Activated naive CD8-positive, alpha-beta T cell treated with anti-CD3 and anti-CD28 coated beads for 36 hours (primary cell): ENCODE measurements around the gene FAM47A. TPM values are rescaled to one million over a fixed set of nuclear protein-coding genes. Genes with fewer than 3 reads are reported as not detected.

ENCODE experiments used
- DNase-seq: peaks from one replicate; pipeline ENCODE4 v3.0.0; 2021
- H3K27ac Mint-ChIP-seq: one replicate; pipeline ENCODE4 v1.8.0; 2022; ENCODE audit warnings: mild to moderate bottlenecking, moderate library complexity, mixed read lengths
- H3K27me3 Mint-ChIP-seq: one replicate; pipeline ENCODE4 v1.8.0; 2022; ENCODE audit warnings: mild to moderate bottlenecking, mixed read lengths
- H3K36me3 Mint-ChIP-seq: one replicate; pipeline ENCODE4 v1.8.0; 2021; ENCODE audit warnings: mild to moderate bottlenecking, mixed read lengths
- H3K4me1 Mint-ChIP-seq: one replicate; pipeline ENCODE4 v1.8.0; 2021; ENCODE audit warnings: mixed read lengths
- H3K4me3 Mint-ChIP-seq: one replicate; pipeline ENCODE4 v1.8.0; 2022; ENCODE audit warnings: mild to moderate bottlenecking, moderate library complexity, mixed read lengths
- H3K9me3 Mint-ChIP-seq: one replicate; pipeline ENCODE4 v1.8.0; 2022; ENCODE audit warnings: mixed read lengths
- total RNA-seq, 2 experiments: library from RNA; stranded (reverse); gene quantifications; one replicate each; pipeline ENCODE4 v1.2.3, GENCODE V29; 2021

The FAM47A gene
- total RNA-seq: not detected

- Mint-ChIP-seq H3K27me3 (no peaks in the 10 kb centered on the region), H3K4me3 (no peak within 1 kb of the TSS), H3K36me3 (no peaks in the 10 kb centered on the region), H3K9me3 (no peaks in the 10 kb centered on the region), H3K4me1 (no peaks in the 10 kb centered on the region), H3K27ac (no peak within 1 kb of the TSS)
- no peak for DNase-seq
These were observed at the start of gene FAM47A for GRCh38 chrX:34132028-34132427. Gene FAM47A (minus strand): TSS chrX:34132314. CDS start chrX:34132278, 36 bp downstream.

GRCh38 chrX:34147345-34147744, 15.2 kb upstream of the FAM47A start:
- DNase-seq: no peak
- Mint-ChIP-seq H3K27ac (no peak overlapping the region), H3K4me3 (no peak overlapping the region), H3K27me3 (no peaks in the 10 kb centered on the region), H3K4me1 (no peaks in the 10 kb centered on the region), H3K9me3 (no peaks in the 10 kb centered on the region), H3K36me3 (no peaks in the 10 kb centered on the region)

- Mint-ChIP-seq H3K4me1 (no peaks in the 10 kb centered on the region), H3K27me3 (no peaks in the 10 kb centered on the region), H3K4me3 (no peak overlapping the region), H3K9me3 (no peaks in the 10 kb centered on the region), H3K27ac (no peak overlapping the region), H3K36me3 (no peaks in the 10 kb centered on the region)
- no peak for DNase-seq
These were observed 14.8 kb upstream of the FAM47A start for GRCh38 chrX:34146906-34147305.

GRCh38 chrX:34144246-34144645, 12.1 kb upstream of the FAM47A start:
- Mint-ChIP-seq H3K4me1 (no peaks in the 10 kb centered on the region), H3K36me3 (no peaks in the 10 kb centered on the region), H3K27ac (no peak overlapping the region), H3K4me3 (no peak overlapping the region), H3K9me3 (no peaks in the 10 kb centered on the region), H3K27me3 (no peaks in the 10 kb centered on the region)
- DNase-seq: no peak

GRCh38 chrX:34140816-34141215, 8.7 kb upstream of the FAM47A start:
- Mint-ChIP-seq H3K27ac (no peak overlapping the region), H3K27me3 (no peaks in the 10 kb centered on the region), H3K36me3 (no peaks in the 10 kb centered on the region), H3K9me3 (no peaks in the 10 kb centered on the region), H3K4me3 (no peak overlapping the region), H3K4me1 (no peaks in the 10 kb centered on the region)
- DNase-seq: no peak

- no peaks in the 10 kb centered on the region for H3K9me3 Mint-ChIP-seq
- no peaks in the 10 kb centered on the region for H3K36me3 Mint-ChIP-seq
- H3K27me3 Mint-ChIP-seq: no peaks in the 10 kb centered on the region
These were observed 952 bp downstream of the FAM47A start for GRCh38 chrX:34130980-34131744.

GRCh38 chrX:34130501-34130900, 1.6 kb downstream of the FAM47A start:
- DNase-seq: no peak
- no peaks in the 10 kb centered on the region for H3K4me1 Mint-ChIP-seq
- H3K4me3 Mint-ChIP-seq: no peak overlapping the region
- H3K36me3 Mint-ChIP-seq: no peaks in the 10 kb centered on the region
- H3K9me3 Mint-ChIP-seq: no peaks in the 10 kb centered on the region
- no peak overlapping the region for H3K27ac Mint-ChIP-seq
- no peaks in the 10 kb centered on the region for H3K27me3 Mint-ChIP-seq

More at GRCh38 chrX:34130980-34131744, 952 bp downstream of the FAM47A start:
- Mint-ChIP-seq H3K4me3 (no peak overlapping the region), H3K4me1 (no peaks in the 10 kb centered on the region), H3K27ac (no peak overlapping the region)
- no peak for DNase-seq

GRCh38 chrX:34126011-34126410, 6.1 kb downstream of the FAM47A start:
- H3K4me3 Mint-ChIP-seq: no peak overlapping the region
- no peak overlapping the region for H3K27ac Mint-ChIP-seq
- no peaks in the 10 kb centered on the region for H3K36me3 Mint-ChIP-seq
- no peaks in the 10 kb centered on the region for H3K27me3 Mint-ChIP-seq
- DNase-seq: no peak
- H3K4me1 Mint-ChIP-seq: no peaks in the 10 kb centered on the region
- peaks cover 3% of the 10 kb centered on the region for H3K9me3 Mint-ChIP-seq

- no peak overlapping the region for H3K27ac Mint-ChIP-seq
- H3K36me3 Mint-ChIP-seq: no peaks in the 10 kb centered on the region
- peaks cover 3% of the 10 kb centered on the region for H3K9me3 Mint-ChIP-seq
- no peak overlapping the region for H3K4me3 Mint-ChIP-seq
- H3K4me1 Mint-ChIP-seq: no peaks in the 10 kb centered on the region
- no peaks in the 10 kb centered on the region for H3K27me3 Mint-ChIP-seq
- no peak for DNase-seq
These were observed 13.0 kb downstream of the FAM47A start for GRCh38 chrX:34119122-34119521.

GRCh38 chrX:34112459-34112858, 19.7 kb downstream of the FAM47A start:
- no peak overlapping the region for H3K4me3 Mint-ChIP-seq
- H3K27ac Mint-ChIP-seq: no peak overlapping the region
- no peaks in the 10 kb centered on the region for H3K27me3 Mint-ChIP-seq

More at GRCh38 chrX:34112459-34112858, 19.7 kb downstream of the FAM47A start:
- H3K9me3 Mint-ChIP-seq: peaks cover 1% of the 10 kb centered on the region
- no peaks in the 10 kb centered on the region for H3K4me1 Mint-ChIP-seq
- DNase-seq: no peak
- no peaks in the 10 kb centered on the region for H3K36me3 Mint-ChIP-seq
